Upper lobe of left lung (tissue), 6 donors: ENCODE results near the gene RPS6KA5. TPM values are rescaled to one million over a fixed set of nuclear protein-coding genes. Genes with fewer than 3 reads are reported as not detected.
"Not testable (repeated sequence)": the region's sequence is repeated elsewhere in the genome, so short reads cannot be mapped to it uniquely, and the experiment has no call there.

Experiments used
- ATAC-seq, 2 donors: fragments of 200-7000 bp; cut with Tn5 transposase; one replicate each; pipeline ENCODE4 v1.9.1; 2022; ENCODE audit warnings: mild to moderate bottlenecking in 2 of 2, moderate library complexity in 2 of 2; ENCODE audit not compliant: low FRiP score in 2 of 2
- DNase-seq, 2 donors: peaks; one replicate each; pipeline ENCODE4 v3.0.0-alpha.2; 2019 to 2020
- H3K27ac ChIP-seq, 4 donors: fragments of 200-600 bp; sonication (generic); one replicate each; pipeline ENCODE4 v1.5.1; 2016 to 2019
- H3K27me3 ChIP-seq, 4 donors: fragments of 200-600 bp; sonication (generic); one replicate each; pipeline ENCODE4 v1.5.1; 2017 to 2019
- H3K36me3 ChIP-seq, 4 donors: fragments of 200-600 bp; sonication (generic); one replicate each; pipeline ENCODE4 v1.5.1; 2016 to 2019
- H3K4me1 ChIP-seq, 4 donors: fragments of 200-600 bp; sonication (generic); one replicate each; pipeline ENCODE4 v1.5.1; 2018 to 2019
- H3K4me3 ChIP-seq, 4 donors: fragments of 200-600 bp; sonication (generic); one replicate each; pipeline ENCODE4 v1.5.1; 2017 to 2019; ENCODE audit warnings: mild to moderate bottlenecking in 2 of 4, moderate library complexity in 1 of 4
- H3K9me3 ChIP-seq, 4 donors: fragments of 200-600 bp; sonication (generic); one replicate each; pipeline ENCODE4 v1.5.1; 2018 to 2019
- EP300 ChIP-seq, 4 donors: sonication (generic); formaldehyde crosslinking; IDR thresholded peaks; one replicate each; pipeline ENCODE4 v1.5.1; 2017; ENCODE audit warnings: antibody characterized with exemption in 4 of 4, control low read depth in 2 of 4
- POLR2A ChIP-seq, 4 donors: fragments of 450-650 bp; IDR thresholded peaks; one replicate each; pipeline ENCODE4 v1.5.1; 2016 to 2017; ENCODE audit warnings: antibody characterized with exemption in 4 of 4, mild to moderate bottlenecking in 2 of 4
- POLR2AphosphoS5 ChIP-seq, 2 donors: sonication (generic); formaldehyde crosslinking; IDR thresholded peaks; one replicate each; pipeline ENCODE4 v1.5.1; 2017; ENCODE audit warnings: antibody characterized with exemption in 2 of 2
- WGBS, 2 donors: methylation state at CpG; one replicate each; pipeline ENCODE4 v1.1.5; 2017 to 2018; 5-methylcytosine and 5-hydroxymethylcytosine counted together
- total RNA-seq, 6 donors: library from RNA; depleted of rRNA in 4 of 6; stranded (reverse); fragments of >200 nt in 4 of 6; gene quantifications; one replicate each; pipeline versions ENCODE4 v1.1.0 to v1.2.1, GENCODE V29; 2016 to 2021
- TF ChIP-seq, protein P1 (sequence below), 6 experiments: fragments of 450-650 bp in 4 of 6; fragments of 200-600 bp in 2 of 6; sonication (generic) in 2 of 6; IDR thresholded peaks; one replicate each; pipeline ENCODE4 v1.5.1; 2016 to 2019; ENCODE audit warnings: antibody characterized with exemption in 6 of 6
- donor health status: DM: no; HTN: no; CAD: no; lungs with moderate emphysema.
- donor health status: DM: no; HTN: yes; CAD: no; lungs with severe emphysema.

Gene RPS6KA5
- total RNA-seq, 6 donors from 2014 or later = 4.3 to 17.8 (median 10.2) TPM

DNA sequence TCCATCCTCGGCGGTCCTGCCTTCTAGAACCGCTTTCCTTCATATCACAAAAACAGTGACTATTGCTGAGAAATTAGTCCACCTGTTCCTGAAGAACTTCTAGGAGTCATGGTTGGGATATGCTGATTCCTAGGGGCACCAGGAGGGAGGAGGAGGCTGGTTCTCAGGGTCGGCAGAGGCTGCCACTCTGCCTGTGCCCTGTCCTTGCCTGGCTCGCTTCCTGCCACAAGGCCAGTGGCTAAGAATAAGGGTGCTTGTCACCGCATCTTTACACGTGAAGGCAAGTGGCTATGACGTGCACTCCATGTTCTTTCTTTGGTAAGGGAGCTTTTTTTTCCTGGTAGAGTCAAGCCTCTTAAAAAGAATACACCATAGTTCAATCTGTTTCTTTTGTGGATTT lies 34.7 kb upstream of the RPS6KA5 start:
- H3K4me1 ChIP-seq = no peaks in the 10 kb centered on the region
- TF ChIP-seq POLR2A (IDR thresholded peaks at IDR 0.05) = no peak
- no peak for TF ChIP-seq EP300 (IDR thresholded peaks at IDR 0.05)
- TF ChIP-seq, protein P1, sequence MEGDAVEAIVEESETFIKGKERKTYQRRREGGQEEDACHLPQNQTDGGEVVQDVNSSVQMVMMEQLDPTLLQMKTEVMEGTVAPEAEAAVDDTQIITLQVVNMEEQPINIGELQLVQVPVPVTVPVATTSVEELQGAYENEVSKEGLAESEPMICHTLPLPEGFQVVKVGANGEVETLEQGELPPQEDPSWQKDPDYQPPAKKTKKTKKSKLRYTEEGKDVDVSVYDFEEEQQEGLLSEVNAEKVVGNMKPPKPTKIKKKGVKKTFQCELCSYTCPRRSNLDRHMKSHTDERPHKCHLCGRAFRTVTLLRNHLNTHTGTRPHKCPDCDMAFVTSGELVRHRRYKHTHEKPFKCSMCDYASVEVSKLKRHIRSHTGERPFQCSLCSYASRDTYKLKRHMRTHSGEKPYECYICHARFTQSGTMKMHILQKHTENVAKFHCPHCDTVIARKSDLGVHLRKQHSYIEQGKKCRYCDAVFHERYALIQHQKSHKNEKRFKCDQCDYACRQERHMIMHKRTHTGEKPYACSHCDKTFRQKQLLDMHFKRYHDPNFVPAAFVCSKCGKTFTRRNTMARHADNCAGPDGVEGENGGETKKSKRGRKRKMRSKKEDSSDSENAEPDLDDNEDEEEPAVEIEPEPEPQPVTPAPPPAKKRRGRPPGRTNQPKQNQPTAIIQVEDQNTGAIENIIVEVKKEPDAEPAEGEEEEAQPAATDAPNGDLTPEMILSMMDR (IDR thresholded peaks at IDR 0.05) = no peak
- TF ChIP-seq POLR2AphosphoS5 (IDR thresholded peaks at IDR 0.05) = no peak
- no peaks in the 10 kb centered on the region for H3K27me3 ChIP-seq
- no peak overlapping the region for H3K4me3 ChIP-seq
- WGBS, 2 donors = 82 to 88% methylated on average over 8 of the region's 8 CpGs
- ATAC-seq = no peak
- DNase-seq = no peak
- no peaks in the 10 kb centered on the region for H3K9me3 ChIP-seq
- no peaks in the 10 kb centered on the region for H3K36me3 ChIP-seq
- H3K27ac ChIP-seq = no peak overlapping the region

DNA sequence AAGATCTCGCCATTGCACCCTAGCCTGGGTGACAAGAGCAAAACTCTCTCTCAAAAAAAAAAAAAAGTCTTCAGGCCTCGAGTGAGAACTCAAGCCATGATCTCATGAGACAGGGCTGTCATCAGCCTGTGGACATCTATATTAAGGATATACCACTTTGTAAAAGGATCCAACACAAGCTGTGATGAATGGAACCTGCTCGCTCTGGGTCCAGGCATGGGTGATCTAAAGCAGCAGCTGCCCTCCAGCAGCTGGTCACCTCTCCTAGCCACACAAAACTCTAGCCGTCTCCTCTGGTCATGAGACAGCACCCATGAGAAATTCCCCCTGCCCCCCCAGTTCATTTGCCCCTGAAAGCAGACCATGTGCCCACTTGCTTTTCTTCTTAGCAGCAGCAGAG lies 34.3 kb upstream of the RPS6KA5 start:
- Histone ChIP-seq H3K4me3 (no peak overlapping the region), H3K27ac (no peak overlapping the region), H3K9me3 (no peaks in the 10 kb centered on the region), H3K27me3 (no peaks in the 10 kb centered on the region), H3K4me1 (no peaks in the 10 kb centered on the region), H3K36me3 (no peaks in the 10 kb centered on the region)
- TF ChIP-seq POLR2A (IDR thresholded peaks at IDR 0.05) = no peak
- TF ChIP-seq EP300 (IDR thresholded peaks at IDR 0.05) = no peak
- TF ChIP-seq POLR2AphosphoS5 (IDR thresholded peaks at IDR 0.05) = no peak
- TF ChIP-seq, protein P1 (IDR thresholded peaks at IDR 0.05) = no peak
- WGBS, 2 donors = 77 to 97% methylated on average over 4 of the region's 4 CpGs
- no peak for ATAC-seq
- DNase-seq = no peak

DNA sequence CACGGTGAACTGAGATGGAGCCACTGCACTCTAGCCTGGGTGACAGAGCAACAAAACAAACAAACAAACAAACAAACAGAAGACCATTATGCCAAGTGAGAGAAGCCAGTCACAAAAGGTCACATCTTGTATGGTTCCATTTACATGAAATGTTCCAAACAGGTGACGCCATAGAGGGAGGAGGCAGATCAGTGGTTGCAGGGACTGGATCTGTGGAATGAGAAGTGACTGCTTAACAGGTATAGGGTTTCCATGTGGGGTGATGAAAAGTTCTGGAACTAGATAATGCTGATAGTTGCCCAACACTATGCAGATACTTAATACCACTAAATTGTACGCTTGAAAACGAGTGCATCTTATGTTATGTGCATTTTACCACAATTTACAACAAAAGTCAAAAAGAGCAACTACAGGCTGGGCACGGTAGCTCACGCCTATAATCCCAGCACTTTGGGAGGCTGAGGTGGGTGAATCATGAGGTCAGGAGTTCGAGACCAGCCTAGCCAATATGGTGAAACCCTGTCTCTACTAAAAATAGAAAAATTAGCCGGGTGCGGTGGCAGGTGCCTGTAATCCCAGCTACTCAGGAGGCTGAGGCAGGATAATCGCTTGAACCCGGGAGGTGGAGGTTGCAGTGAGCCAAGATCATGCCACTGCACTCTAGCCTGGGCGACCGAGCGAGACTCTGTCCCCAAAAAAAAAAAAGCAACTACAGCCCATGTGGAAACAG lies 33.5 kb upstream of the RPS6KA5 start:
- not testable (repeated sequence) for H3K27ac ChIP-seq, H3K27me3 ChIP-seq, H3K36me3 ChIP-seq, H3K4me3 ChIP-seq, H3K9me3 ChIP-seq, H3K4me1 ChIP-seq, ATAC-seq, DNase-seq
- WGBS, 2 donors = 92 to 95% methylated on average over 14 of the region's 14 CpGs

DNA sequence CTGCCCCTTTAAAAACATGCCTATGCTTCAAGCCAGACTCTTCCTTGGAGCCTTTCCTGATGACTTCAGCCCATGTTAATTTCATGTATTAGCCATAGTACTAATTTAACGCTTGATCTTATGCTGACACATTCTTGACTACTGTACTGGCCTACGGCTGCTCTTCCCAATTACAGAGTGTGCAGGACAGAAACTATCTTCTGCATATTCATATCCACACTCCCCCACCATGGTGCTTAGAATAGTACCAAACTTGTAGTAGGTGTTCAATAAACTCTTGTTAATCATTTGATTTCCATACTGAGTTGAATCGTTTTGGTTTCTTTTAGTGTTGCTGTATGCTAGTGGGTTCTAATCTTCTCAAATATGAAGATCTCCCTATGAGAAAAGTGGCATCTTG lies 31.6 kb upstream of the RPS6KA5 start:
- Histone ChIP-seq H3K27ac (no peak overlapping the region), H3K4me3 (no peak overlapping the region), H3K9me3 (no peaks in the 10 kb centered on the region), H3K36me3 (no peaks in the 10 kb centered on the region), H3K27me3 (no peaks in the 10 kb centered on the region), H3K4me1 (peaks cover 0 to under 1% (median 0%) of the 10 kb centered on the region in 4 donors)
- 93 to 98% methylated on average over 3 of the region's 3 CpGs for WGBS, 2 donors
- TF ChIP-seq, protein P1 (IDR thresholded peaks at IDR 0.05) = no peak
- TF ChIP-seq POLR2A (IDR thresholded peaks at IDR 0.05) (no peak), EP300 (IDR thresholded peaks at IDR 0.05) (no peak), POLR2AphosphoS5 (IDR thresholded peaks at IDR 0.05) (no peak)
- ATAC-seq = no peak
- no peak for DNase-seq

DNA sequence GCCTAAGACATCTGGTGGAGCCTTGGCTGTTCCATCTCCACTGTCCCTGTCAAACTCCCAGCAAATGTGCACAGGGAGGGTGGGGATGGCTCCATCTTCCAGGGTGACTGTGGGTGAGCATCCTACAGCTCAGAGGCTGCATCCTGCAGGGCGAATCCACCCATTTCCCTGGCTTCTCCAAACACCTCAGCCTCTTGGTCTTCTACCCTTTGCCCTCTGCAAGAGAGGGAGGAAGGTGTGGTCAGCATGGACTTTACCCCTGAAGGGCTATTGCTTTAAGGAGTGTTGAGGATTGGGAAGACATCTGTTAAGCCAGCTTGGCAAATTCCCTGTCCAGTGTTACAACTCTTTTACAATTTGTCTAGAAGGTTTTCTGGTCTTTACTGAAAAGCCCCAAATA lies 30.3 kb upstream of the RPS6KA5 start:
- no peak overlapping the region for H3K27ac ChIP-seq
- WGBS, 2 donors = 100% methylated on average over 1 of the region's 1 CpG; no CpG with 5 or more reads in 1 of the 2 donors

More for the DNA sequence above, 30.3 kb upstream of the RPS6KA5 start:
- DNase-seq (no peak), ATAC-seq (no peak)
- Histone ChIP-seq H3K4me3 (no peak overlapping the region), H3K9me3 (no peaks in the 10 kb centered on the region), H3K27me3 (no peaks in the 10 kb centered on the region), H3K36me3 (no peaks in the 10 kb centered on the region), H3K4me1 (peaks cover 0 to 4% (median 0%) of the 10 kb centered on the region in 4 donors)
- TF ChIP-seq POLR2AphosphoS5 (IDR thresholded peaks at IDR 0.05) (no peak), POLR2A (IDR thresholded peaks at IDR 0.05) (no peak), EP300 (IDR thresholded peaks at IDR 0.05) (no peak)
- TF ChIP-seq, protein P1 (IDR thresholded peaks at IDR 0.05) = no peak
